Activated T-cell treated with anti-CD3 and anti-CD28 coated beads, Interleukin-2, amount 50 U/mL, for 48 hours (primary cell): ENCODE measurements around the gene NFAT5.
"Not testable (repeated sequence)": the region's sequence is repeated elsewhere in the genome, so short reads cannot be mapped to it uniquely, and the experiment has no call there.

Source experiments
- DNase-seq, 2 experiments: peaks; one replicate each; pipeline ENCODE4 v3.0.0-alpha.2; 2020

The NFAT5 gene

GRCh38 chr16:69598045-69598444 lies 32.3 kb downstream of the NFAT5 start:
- DNase-seq = no peak

- DNase-seq = no peak
These were observed 34.0 kb downstream of the NFAT5 start for GRCh38 chr16:69599731-69600130.

- DNase-seq = no peak
These were observed 34.4 kb downstream of the NFAT5 start for GRCh38 chr16:69600202-69600601.

GRCh38 chr16:69601250-69601649 lies 35.5 kb downstream of the NFAT5 start:
- no peak for DNase-seq

DNA sequence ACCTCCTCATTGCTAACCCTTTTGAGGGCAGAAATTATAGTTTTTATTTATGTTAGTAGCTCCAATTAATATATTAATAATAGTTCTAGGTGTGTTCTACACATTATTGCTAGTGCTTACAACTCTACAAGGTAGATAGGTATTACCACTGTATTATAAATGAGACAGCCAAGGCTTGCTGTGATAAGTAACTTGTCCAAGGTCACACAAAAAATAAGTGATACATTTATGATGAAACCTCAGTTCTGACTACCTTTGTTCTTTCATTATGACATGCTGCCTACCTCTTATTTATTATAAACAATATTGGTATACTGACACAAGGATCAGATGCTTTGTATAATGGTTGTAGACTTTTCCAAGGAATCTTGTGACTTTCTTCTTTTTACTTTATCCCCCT lies 41.2 kb downstream of the NFAT5 start:
- DNase-seq = no peak

- DNase-seq = no peak
These were observed 41.9 kb downstream of the NFAT5 start for GRCh38 chr16:69607674-69608073.

DNA sequence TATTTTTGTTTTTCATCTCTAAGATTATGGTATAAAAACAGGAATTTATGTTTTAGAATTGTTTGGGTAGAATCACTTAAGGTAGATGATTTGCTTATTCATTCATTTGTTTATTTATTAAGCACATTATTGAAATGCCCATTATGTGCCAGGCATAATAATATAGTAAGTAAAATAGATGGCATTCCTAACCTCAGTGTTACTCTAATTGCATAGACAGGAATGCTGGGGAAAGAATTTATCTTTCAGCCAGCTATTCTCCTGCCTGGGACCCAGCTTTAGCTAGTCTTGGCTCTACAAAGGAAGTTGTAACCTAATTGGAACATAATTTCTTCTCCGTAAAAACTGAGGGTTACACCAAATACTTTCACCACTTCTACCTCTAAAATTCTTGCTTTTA lies 44.6 kb downstream of the NFAT5 start:
- no peak for DNase-seq

GRCh38 chr16:69611103-69611640 lies 45.4 kb downstream of the NFAT5 start:
- no peak for DNase-seq

DNA sequence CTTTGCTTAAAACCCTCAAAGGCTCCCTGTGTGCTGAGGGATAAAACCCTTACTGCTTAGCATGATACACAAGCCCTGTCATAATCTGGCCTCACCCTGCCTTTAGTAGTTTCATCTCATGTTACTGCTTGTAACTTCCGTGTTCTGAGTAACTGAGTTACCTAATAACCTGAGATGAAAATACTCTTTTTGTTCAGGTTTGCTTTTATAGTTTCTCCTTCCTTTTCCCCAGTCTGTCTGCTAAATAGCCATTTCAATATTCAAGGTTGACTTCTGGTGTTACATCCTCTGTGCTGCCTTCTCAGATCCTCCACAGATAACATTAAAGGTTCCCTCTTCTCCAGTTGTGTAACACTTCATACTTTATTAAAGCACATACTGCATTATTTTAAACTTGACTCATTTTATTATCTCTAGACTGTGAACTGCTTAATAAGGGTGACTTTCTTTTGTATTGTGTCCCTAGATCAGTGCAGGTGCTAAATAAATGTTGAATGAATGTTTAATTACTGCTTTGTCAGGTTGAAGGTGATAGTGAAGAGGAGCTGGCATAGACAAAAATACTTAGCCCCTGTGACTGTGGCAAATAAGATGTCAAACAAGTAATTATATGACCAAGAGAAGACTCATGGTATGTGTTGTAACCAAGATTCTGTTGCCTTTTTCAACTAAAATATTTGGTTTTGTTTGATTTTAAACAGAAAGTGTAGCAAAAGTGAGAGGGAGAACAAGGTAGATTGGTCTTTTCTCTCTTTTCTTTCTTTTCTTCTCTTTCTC lies 47.8 kb downstream of the NFAT5 start:
- DNase-seq = no peak

DNA sequence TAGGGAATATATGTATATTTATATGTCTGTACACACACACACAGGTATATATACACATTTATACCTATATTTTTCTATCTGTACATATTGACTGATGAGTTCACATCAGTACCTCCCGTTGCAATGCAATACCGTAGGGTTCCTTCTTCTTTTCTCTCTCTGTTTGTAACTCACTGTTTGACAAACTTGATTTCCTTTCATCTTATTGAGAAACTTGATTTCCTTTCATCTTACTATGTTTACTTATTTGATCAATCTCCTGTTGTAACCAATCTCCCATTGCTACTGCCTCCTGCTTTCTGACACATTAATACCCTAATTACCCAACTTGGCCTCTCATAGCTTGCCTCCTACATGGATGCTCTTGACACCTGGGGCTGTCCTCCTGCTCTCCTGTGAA lies 49.8 kb downstream of the NFAT5 start:
- no peak for DNase-seq

- no peak for DNase-seq
These were observed 50.3 kb downstream of the NFAT5 start for GRCh38 chr16:69616082-69616481.

GRCh38 chr16:69618307-69618706 lies 52.5 kb downstream of the NFAT5 start:
- no peak for DNase-seq

- no peak for DNase-seq
These were observed 53.0 kb downstream of the NFAT5 start for GRCh38 chr16:69618721-69619120.

- DNase-seq = no peak
These were observed 53.7 kb downstream of the NFAT5 start for GRCh38 chr16:69619514-69619913.

DNA sequence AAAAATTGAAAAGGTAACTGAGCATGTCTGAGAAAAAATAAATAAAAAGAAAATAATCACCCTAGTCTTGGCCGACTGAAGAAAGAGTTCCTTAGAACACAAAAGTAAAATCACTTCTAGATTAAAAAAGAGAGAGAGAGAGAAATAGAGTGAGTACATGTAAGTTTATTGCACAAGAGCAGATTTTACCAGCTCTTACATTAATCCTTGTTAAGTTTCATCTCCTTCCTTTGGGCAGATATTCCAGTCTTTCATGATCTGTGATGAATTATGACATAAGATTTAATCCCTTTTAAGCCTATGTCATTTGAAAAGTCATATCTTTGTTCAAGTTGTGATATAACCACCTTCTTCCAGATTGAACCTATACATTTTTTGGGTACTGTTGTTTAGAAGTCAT lies 54.8 kb downstream of the NFAT5 start:
- no peak for DNase-seq

DNA sequence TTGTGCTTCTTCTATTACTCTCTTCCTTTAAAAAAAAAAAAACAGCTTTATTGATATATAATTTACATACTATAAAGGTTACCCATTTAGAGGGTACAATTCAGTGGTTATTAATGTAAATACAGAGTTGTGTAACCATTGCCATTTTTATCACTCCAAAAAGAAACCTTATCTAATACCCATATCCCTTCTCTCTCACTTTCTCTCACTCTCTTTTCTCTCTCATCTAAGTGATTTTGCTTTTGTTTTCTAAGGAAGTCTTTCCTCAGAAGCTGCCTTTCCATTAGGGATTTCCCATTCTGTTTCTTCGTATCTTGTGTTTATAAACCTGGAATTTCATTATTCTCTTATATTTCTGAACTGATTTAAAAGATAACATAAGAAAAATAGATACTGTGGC lies 55.5 kb downstream of the NFAT5 start:
- no peak for DNase-seq

DNA sequence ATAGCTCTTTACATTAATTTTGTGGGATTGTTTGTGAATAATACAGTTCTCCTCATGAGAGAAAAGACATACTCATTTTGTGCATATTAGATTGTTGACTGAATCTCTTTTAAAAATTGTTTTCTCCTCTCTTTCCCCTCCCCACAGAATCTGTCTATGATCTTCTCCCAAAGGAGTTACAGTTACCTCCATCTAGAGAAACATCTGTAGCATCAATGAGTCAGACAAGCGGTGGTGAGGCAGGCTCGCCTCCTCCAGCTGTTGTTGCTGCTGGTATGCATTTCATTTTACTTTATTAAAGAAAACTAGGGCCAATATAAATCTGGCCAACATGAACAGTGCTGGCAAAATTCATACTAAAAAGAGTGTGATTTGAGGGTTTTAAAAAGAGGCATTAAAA lies 60.5 kb downstream of the NFAT5 start:
- DNase-seq = no peak

- DNase-seq = no peak
These were observed 67.1 kb downstream of the NFAT5 start for GRCh38 chr16:69632828-69633227.

DNA sequence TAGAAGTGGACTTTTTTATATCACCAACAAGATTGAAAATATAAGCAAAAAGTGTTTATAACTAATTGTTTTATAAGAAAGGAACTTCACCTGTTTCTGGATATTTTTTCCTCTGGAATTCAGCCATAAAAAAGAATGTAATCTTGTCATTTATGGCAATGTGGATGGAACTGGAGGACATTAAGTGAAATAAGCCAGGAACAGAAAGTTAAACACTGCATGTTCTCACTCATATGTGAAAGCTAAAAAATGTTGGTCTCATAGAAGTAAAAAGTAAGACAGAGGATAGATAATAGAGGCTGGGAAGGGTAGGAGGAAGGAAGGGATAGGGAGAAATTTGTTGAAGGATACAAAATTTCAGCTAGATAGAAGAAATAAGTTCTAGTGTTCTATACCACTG lies 67.6 kb downstream of the NFAT5 start:
- DNase-seq = no peak

DNA sequence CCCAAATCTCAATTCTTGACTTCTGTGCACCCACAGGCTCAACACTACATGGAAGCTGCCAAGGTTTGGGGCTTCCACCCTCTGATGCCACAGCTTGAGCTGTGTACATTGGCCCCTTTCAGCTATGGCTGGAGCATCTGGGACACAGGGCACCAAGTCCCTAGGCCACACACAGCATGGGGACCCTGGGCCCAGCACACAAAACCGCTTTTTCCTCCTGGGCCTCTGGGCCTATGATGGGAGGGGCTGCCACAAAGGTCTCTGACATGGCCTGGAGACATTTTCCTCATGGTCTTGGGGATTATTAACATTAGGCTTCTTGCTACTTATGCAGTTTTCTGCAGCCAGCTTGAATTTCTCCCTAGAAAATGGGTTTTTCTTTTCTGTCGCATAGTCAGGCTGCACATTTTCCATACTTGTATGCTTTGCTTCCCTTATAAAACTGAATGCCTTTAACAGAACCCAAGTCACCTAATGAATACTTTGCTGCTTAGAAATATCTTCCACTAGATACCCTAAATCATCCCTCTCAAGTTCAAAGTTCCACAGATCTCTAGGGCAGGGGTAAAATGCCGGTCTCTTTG lies 70.9 kb downstream of the NFAT5 start:
- DNase-seq = not testable (repeated sequence)

DNA sequence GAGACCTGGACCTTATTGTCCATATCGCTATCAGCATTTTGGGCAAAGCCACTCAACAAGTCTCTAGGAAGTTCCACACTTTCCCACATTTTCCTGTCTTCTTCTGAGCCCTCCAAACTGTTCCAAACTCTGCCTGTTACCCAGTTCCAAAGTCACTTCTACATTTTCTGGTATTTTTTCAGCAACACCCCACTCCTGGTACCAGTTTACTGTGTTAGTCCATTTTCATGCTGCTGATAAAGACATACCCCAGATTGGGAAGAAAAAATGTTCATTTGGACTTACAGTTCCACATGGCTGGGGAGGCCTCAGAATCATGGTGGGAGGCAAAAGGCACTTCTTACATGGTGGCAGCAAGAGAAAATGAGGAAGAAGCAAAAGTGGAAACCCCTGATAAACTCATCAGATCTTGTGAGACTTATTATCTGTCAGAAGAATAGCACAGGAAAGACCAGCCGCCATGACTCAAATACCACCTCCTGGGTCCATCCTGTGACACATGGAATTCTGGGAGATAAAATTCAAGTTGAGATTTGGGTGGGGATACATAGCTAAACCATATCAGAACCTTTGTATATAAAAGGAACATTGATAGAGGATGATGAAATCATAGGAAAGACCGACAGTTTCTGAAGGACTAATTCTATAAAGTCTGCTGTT lies 71.6 kb downstream of the NFAT5 start:
- not testable (repeated sequence) for DNase-seq

GRCh38 chr16:69643997-69644396 lies 78.2 kb downstream of the NFAT5 start:
- DNase-seq = not testable (repeated sequence)

- DNase-seq = no peak
These were observed 79.0 kb downstream of the NFAT5 start for GRCh38 chr16:69644790-69645189.

GRCh38 chr16:69647020-69647419 lies 81.3 kb downstream of the NFAT5 start:
- no peak for DNase-seq
